MM.1S (cell line): ENCODE measurements around the gene PCDHGB7.

Experiments used
- DNase-seq: peaks from one replicate; pipeline ENCODE4 v3.0.0-alpha.2; 2015
- H2AFZ ChIP-seq: fragments of 300-600 bp; sonication (generic); 2 replicates; pipeline ENCODE4 v1.6.0; 2016; ENCODE audit warnings: antibody characterized with exemption, low read length
- H3F3A ChIP-seq: fragments of 300-600 bp; sonication (generic); 2 replicates; pipeline ENCODE4 v1.6.1; 2016; ENCODE audit warnings: mild to moderate bottlenecking, antibody characterized with exemption, low read length, moderate library complexity, mixed read lengths; ENCODE audit not compliant: insufficient read depth
- H3K27ac ChIP-seq: fragments of 300-600 bp; sonication (generic); 2 replicates; pipeline ENCODE4 v1.5.1; 2016; ENCODE audit warnings: mild to moderate bottlenecking, low read length
- H3K27me3 ChIP-seq: fragments of 300-600 bp; sonication (generic); replicated peaks from 2 replicates; pipeline ENCODE4 v1.6.0; 2016; ENCODE audit warnings: low read length; ENCODE audit not compliant: insufficient read depth
- H3K36me3 ChIP-seq: fragments of 300-600 bp; sonication (generic); replicated peaks from 2 replicates; pipeline ENCODE4 v1.6.1; 2016; ENCODE audit warnings: mild to moderate bottlenecking, low read length, mixed read lengths; ENCODE audit not compliant: insufficient read depth
- H3K4me1 ChIP-seq: fragments of 300-600 bp; sonication (generic); 2 replicates; pipeline ENCODE4 v1.6.1; 2016; ENCODE audit warnings: low read length, mixed read lengths
- H3K4me2 ChIP-seq: fragments of 300-600 bp; sonication (generic); 2 replicates; pipeline ENCODE4 v1.6.0; 2016; ENCODE audit warnings: low read depth, low read length
- H3K4me3 ChIP-seq: fragments of 300-600 bp; sonication (generic); 2 replicates; pipeline ENCODE4 v1.5.1; 2016; ENCODE audit warnings: low read length, mixed read lengths
- H3K79me2 ChIP-seq: fragments of 300-600 bp; sonication (generic); 2 replicates; pipeline ENCODE4 v1.6.1; 2016; ENCODE audit warnings: mixed run types, low read length, mixed read lengths
- H3K9ac ChIP-seq: fragments of 300-600 bp; sonication (generic); 2 replicates; pipeline ENCODE4 v1.6.1; 2016; ENCODE audit warnings: low read length, mixed read lengths
- H3K9me2 ChIP-seq: fragments of 300-600 bp; sonication (generic); replicated peaks from 2 replicates; pipeline ENCODE4 v1.6.1; 2016; ENCODE audit warnings: mild to moderate bottlenecking, low read length, mixed read lengths; ENCODE audit not compliant: insufficient read depth
- H3K9me3 ChIP-seq: fragments of 300-600 bp; sonication (generic); replicated peaks from 2 replicates; pipeline ENCODE4 v1.6.1; 2016; ENCODE audit warnings: mild to moderate bottlenecking, low read length, mixed read lengths; ENCODE audit not compliant: insufficient read depth
- H4K20me1 ChIP-seq: fragments of 300-600 bp; sonication (generic); 2 replicates; pipeline ENCODE4 v1.6.1; 2016; ENCODE audit warnings: mild to moderate bottlenecking, low read length, moderate library complexity, mixed read lengths; ENCODE audit not compliant: insufficient read depth
- CTCF ChIP-seq: fragments of 300-600 bp; sonication (generic); IDR thresholded peaks from 2 replicates; pipeline ENCODE4 v1.5.1; 2016; ENCODE audit warnings: antibody characterized with exemption, low read length, mixed read lengths
- EZH2 ChIP-seq: fragments of 300-600 bp; sonication (generic); optimal IDR thresholded peaks from 2 replicates; pipeline ENCODE3; 2017; ENCODE audit warnings: low read depth, mild to moderate bottlenecking, antibody characterized with exemption, low read length, mixed read lengths
- EZH2phosphoT487 ChIP-seq: fragments of 300-600 bp; sonication (generic); IDR thresholded peaks from 2 replicates; pipeline ENCODE4 v1.6.1; 2018; ENCODE audit warnings: antibody characterized with exemption, low read length

The PCDHGB7 gene

GRCh38 chr5:141409598-141410306, 7.7 kb upstream of the PCDHGB7 start:
- Histone ChIP-seq H2AFZ (no peak overlapping the region), H3K9me2 (no peaks in the 10 kb centered on the region), H4K20me1 (no peaks in the 10 kb centered on the region), H3K27me3 (peaks cover 14% of the 10 kb centered on the region), H3K4me3 (no peak overlapping the region), H3K9ac (no peak overlapping the region), H3K36me3 (no peaks in the 10 kb centered on the region; the same call in 1 of the 2 replicates), H3K9me3 (no peaks in the 10 kb centered on the region), H3F3A (no peaks in the 10 kb centered on the region), H3K4me1 (no peaks in the 10 kb centered on the region), H3K4me2 (no peak overlapping the region), H3K27ac (no peak overlapping the region), H3K79me2 (no peaks in the 10 kb centered on the region)
- TF ChIP-seq EZH2phosphoT487, result no peak
- TF ChIP-seq CTCF, result no peak
- TF ChIP-seq EZH2, result no peak
- DNase-seq, result no peak

- Histone ChIP-seq H3K36me3 (no peaks in the 10 kb centered on the region; the same call in 1 of the 2 replicates), H3K9me3 (no peaks in the 10 kb centered on the region), H3K9me2 (no peaks in the 10 kb centered on the region), H3K27ac (no peak overlapping the region), H3K79me2 (no peaks in the 10 kb centered on the region), H3F3A (no peaks in the 10 kb centered on the region), H3K4me3 (no peak overlapping the region), H3K27me3 (peaks cover 14% of the 10 kb centered on the region), H2AFZ (no peak overlapping the region), H3K4me1 (no peaks in the 10 kb centered on the region), H3K4me2 (no peak overlapping the region), H4K20me1 (no peaks in the 10 kb centered on the region), H3K9ac (no peak overlapping the region)
- TF ChIP-seq EZH2phosphoT487 (no peak), CTCF (no peak), EZH2 (no peak)
- DNase-seq, result no peak
Observed at GRCh38 chr5:141411575-141411974, 5.9 kb upstream of the PCDHGB7 start.

GRCh38 chr5:141412854-141413539, 4.5 kb upstream of the PCDHGB7 start, which contains the start of gene PCDHGA10:
PCDHGA10 (plus strand) TSS chr5:141412987; CDS start chr5:141413176, 189 bp downstream.
- H3K4me1 ChIP-seq, result no peaks in the 10 kb centered on the region
- no peaks in the 10 kb centered on the region for H3K36me3 ChIP-seq
- peak within 1 kb of the TSS; percentile 57 for H3K4me2 ChIP-seq
- H3K9me2 ChIP-seq, result no peaks in the 10 kb centered on the region
- H3K27me3 ChIP-seq, result peaks cover 14% of the 10 kb centered on the region
- H3K4me3 ChIP-seq, result peak within 1 kb of the TSS; percentile 55
- TF ChIP-seq EZH2, result no peak
- no peak for TF ChIP-seq EZH2phosphoT487
- peak; percentile 73 for TF ChIP-seq CTCF
- no peaks in the 10 kb centered on the region for H3K9me3 ChIP-seq
- H2AFZ ChIP-seq, result peak within 1 kb of the TSS; percentile 54
- no peaks in the 10 kb centered on the region for H3K79me2 ChIP-seq
- H3K9ac ChIP-seq, result no peak within 1 kb of the TSS
- no peaks in the 10 kb centered on the region for H3F3A ChIP-seq
- no peaks in the 10 kb centered on the region for H4K20me1 ChIP-seq
- no peak within 1 kb of the TSS for H3K27ac ChIP-seq
- peak; percentile 80 for DNase-seq
